ENCODE results near the gene PPP1R14B. TPM values are rescaled to one million over a fixed set of nuclear protein-coding genes. Genes with fewer than 3 reads are reported as not detected.
A peak's percentile ranks its signal among the peaks of the same experiment; 100 is the strongest.
"Not testable (repeated sequence)": the region's sequence is repeated elsewhere in the genome, so short reads cannot be mapped to it uniquely, and the experiment has no call there.

The PPP1R14B gene
- total RNA-seq, 1 donor from 2014 or later: 156 TPM

DNA sequence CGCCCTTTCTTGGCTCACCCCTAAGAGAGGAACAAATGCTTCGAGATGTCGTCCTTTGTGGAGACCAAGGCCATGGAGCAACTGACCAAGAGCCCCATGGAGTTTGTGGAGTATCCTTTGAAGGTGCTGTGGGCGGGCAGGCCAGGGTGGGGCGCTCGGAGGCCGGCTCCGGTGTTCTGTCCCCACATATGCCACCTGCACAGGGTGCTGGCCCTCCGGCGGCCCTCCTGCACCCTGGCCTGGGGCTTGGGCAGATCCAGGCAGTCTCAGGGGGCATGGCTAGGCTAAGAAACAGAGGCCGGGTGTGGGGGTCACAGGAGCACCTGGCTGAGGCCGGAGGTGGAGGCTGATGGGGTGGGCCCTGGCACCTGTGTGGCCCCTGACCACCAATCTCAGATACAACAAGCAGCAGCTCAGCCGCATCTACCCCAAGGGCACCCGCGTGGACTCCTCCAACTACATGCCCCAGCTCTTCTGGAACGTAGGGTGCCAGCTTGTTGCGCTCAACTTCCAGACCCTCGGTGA lies 14.9 kb upstream of the PPP1R14B start:
- DNase-seq (ENCODE audit: low read depth in 2 of 2): no peak

DNA sequence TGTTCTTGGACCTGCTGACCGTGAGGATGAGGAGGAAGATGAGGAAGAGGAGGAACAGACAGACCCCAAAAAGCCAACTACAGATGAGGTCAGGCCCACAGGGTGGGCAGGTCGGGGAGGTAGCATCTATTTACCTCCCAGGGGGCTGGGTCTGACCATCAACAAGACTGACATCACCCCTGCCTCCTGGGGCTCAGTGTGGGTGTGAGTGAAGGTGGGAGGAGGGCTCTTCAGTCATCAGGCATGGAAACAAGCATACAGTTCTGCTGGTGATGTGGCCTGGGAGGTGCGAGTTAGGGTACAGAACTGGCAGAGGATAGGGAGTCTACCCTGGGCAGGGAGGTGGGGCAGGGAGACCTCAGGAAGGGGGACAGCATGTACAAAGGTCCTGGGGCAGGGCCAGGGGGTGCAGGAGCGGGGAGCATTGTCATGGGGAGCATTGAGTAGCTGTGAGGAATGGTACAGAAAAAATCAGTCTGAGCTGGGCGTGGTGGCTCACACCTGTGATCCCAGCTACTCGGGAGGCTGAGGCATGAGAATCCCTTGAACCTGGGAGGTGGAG lies 13.5 kb upstream of the PPP1R14B start:
- DNase-seq (ENCODE audit: low read depth in 2 of 2): no peak

DNA sequence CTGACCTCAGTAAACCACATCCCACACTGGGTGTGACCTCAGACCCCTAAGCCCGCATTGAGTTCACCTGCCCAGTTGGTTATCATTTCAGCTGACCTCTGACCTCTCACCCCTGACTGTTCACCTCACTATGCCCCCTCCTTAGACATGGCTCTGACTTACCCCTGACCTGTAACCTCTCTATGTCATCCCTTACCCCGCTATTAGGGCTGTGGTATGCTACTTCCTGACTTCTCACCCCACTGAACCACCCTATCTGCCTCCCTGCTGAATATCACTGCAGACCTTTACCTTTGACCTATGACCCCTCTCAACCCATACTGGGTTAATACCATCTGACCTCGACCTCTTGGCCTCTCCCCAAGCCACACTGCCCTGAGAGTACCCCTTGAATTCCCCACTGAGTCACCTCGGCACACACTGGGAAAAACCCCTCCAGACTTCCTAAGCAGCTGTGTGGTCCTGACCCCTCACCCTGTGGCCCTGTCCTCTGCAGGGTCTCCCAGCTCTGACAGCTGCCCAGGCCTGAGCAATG lies 12.9 kb upstream of the PPP1R14B start:
- DNase-seq (ENCODE audit: low read depth in 2 of 2): no peak

DNA sequence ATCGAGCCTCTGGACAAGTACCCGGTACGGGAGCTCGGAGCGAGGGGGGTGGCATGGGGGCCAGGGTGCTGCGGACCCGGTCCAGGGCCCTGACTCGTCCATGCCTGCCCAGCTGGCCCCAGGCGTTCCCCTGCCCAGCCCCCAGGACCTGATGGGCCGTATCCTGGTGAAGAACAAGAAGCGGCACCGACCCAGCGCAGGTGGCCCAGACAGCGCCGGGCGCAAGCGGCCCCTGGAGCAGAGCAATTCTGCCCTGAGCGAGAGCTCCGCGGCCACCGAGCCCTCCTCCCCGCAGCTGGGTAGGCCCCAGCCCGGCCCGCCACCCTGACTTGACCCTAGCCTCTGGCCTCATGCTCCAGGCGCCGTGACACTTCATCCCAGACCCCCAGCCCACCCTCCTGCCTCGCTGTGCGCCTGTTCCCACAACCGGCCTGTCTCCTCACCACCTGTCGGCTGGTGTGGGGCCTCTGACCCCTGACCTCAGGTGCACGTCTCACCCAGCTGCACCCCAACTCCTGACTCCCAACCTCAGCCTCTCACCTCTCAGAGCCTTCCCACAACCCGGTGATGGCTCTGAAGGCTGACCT lies 12.3 kb upstream of the PPP1R14B start:
- no peak for DNase-seq (ENCODE audit: low read depth in 2 of 2)

DNA sequence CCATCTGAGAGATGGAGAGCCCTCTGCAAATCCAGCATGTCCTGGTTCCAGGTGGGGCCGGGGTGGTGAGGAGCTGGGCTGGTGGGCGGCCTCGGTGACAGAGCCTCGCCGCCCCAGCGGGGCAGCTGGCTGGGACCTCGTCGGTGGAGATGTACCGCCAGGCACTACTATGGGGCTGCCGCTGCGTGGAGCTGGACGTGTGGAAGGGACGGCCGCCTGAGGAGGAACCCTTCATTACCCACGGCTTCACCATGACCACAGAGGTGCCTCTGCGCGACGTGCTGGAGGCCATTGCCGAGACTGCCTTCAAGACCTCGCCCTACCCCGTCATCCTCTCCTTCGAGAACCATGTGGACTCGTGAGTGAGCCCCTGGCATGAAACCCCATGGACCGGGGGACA lies 11.6 kb upstream of the PPP1R14B start:
- DNase-seq (ENCODE audit: low read depth in 2 of 2): no peak

DNA sequence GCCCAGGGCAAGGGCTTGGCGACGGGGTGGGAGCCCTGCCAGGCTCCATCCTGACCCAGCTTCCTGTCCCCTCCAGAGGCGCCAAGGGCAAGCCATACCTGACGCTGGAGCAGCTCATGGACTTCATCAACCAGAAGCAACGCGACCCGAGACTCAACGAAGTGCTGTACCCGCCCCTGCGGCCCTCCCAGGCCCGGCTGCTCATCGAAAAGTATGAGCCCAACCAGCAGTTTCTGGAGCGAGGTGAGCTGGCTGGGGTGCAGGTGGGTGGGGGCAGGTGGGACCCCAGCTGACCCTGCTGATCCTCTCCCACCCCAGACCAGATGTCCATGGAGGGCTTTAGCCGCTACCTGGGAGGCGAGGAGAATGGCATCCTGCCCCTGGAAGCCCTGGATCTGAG lies 9.6 kb upstream of the PPP1R14B start:
- no peak for DNase-seq (ENCODE audit: low read depth in 2 of 2)

DNA sequence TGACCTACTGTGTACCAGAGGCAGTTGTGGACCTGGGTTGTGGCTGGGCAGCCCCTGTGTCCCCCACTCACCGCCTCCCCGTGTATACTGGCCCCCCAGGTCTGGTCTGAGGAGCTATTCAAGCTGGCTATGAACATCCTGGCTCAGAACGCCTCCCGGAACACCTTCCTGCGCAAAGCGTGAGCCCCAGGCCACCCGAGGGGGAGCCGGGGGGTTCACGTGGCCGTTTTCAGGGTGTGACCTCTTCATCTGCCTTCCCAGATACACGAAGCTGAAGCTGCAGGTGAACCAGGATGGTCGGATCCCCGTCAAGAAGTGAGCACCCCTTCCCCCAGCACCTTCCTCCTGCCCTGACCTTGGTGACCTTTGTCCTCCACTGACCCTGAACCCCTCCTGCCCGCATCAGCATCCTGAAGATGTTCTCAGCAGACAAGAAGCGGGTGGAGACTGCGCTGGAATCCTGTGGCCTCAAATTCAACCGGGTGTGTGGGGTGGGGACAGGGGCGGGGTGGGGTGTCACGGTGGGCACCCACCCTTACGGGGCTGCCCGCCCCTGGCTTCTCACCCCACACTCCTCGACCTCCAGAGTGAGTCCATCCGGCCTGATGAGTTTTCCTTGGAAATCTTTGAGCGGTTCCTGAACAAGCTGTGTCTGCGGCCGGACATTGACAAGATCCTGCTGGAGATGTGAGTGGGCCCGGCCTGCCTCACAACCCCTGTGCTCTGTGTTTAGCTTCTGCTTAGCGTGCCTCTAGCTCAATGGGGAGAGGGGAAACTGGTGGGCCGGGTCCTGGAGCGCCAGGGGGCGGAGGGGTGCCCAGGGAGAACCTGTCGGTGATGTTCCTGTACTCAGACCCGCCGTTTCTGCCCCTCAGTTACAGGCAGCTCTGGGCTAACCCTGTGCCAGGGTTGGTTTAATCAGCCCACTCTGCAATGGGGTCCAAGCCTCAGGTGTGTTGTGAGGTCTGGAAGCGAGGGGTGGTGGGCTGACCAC lies 8.7 kb upstream of the PPP1R14B start:
- DNase-seq (ENCODE audit: low read depth in 2 of 2): no peak

DNA sequence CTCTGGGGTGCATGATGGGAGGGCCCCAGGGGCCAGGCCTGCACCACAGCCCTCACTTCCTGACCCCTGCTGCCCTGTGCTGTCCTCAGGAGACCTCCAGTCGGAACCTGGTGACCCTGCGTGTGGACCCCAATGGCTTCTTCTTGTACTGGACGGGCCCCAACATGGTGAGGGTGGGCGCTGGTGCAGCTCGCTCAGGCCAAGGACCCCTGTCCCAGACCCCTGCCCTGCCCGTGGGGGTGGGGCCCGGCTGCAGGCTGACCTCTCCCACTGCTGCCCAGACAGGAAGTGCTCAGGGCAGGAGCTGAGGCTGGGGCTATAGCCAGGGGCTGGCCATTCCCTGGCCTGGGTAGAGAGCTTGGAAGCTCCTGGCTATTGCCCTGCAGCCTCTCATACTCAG lies 7.6 kb upstream of the PPP1R14B start:
- DNase-seq (ENCODE audit: low read depth in 2 of 2): no peak

DNA sequence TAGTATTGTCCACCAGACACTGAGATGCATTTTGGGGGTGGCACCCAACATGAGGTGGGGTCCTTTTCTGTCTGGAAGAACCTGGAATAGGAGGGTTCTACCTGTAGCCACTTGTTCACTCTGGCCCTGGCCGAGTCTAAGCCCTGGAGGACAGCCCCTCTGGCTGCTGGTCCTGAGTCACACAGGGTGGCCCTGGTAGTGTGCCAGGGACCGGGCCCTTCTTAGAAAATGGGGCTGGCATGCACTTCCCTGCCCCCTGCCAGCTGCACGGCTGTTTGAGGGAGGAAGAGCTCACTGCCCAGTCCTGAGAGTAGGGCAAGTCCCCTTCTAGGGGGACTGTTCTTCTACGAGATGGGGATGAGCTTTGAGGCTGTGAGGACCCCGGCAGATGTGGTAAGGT lies 6.7 kb upstream of the PPP1R14B start:
- DNase-seq (ENCODE audit: low read depth in 2 of 2): no peak

DNA sequence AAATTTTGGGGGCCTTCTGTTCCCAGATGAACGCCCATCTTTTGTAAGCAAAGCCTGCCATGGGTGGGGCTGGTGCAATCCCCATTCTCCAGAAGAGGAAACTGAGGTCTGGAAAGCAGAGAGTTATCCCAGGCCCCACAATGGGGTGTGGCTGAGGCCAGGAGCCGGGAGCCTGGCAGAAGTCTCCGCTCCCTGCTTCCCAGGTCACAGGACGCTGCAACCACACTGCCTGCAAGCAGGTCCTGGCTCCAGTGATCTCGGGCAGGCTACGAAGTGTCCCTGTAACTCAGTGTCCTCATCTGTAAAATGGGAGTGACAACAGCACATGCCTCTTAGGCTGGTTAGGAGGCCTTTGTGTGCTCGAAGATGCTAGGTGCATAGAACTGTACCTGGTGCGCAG lies 6.3 kb upstream of the PPP1R14B start:
- DNase-seq (ENCODE audit: low read depth in 2 of 2): no peak

DNA sequence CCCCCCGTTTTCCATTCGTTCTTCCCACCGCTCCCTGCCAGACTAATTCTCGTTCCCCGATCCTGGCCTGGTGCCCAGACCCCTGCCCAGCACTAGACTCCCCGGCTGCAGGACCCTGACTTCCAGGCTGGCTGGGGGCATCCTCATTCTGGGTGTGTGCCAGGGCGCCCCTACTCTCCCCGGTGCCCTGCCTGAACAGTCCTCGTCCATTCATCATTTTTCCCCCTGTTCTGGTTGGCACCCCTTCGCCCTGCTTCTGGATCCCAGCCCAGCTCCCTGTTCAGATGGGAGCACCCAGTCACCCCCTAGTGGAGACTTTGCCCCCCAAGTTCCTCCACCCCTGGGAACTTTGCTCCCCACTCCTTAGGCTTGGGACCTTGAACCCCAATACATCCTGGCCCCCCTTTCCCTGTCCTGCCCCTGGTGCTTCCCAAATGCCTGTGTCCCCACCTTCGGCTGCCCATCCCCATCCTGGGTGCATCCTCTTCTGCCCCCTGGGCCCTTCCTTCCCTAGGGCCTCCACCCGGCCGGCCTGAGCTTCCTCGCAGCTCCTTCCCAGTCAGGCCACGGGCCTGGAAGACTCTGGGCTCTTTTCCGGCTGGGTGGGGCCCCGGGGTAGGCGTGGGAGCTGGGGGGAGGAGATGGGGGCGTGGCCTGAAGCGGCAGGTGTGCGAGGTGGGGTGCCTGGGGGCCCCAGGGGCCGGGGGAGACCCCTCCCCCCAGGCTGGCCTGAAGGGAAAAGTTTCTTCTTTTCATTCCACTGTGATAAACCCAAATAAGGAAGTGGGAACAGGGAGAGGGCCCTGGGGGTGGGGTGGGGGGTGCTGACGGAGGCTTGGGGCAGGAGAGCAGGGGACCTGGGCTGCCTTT lies 5.5 kb upstream of the PPP1R14B start:
- DNase-seq (ENCODE audit: low read depth in 2 of 2): no peak

DNA sequence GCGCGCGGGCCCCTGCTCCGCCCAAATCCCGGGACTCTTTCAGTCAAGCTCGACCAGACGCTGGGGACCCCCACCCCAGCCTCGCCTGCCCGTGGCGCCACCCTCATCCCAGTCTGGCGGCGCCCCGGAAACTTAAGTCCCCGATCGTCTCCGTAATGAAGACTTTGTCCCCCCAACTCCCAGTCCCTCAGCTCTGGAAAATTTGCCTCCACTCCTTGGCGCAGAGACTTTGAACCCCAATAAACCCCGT lies 4.9 kb upstream of the PPP1R14B start:
- DNase-seq (ENCODE audit: low read depth in 2 of 2): no peak

DNA sequence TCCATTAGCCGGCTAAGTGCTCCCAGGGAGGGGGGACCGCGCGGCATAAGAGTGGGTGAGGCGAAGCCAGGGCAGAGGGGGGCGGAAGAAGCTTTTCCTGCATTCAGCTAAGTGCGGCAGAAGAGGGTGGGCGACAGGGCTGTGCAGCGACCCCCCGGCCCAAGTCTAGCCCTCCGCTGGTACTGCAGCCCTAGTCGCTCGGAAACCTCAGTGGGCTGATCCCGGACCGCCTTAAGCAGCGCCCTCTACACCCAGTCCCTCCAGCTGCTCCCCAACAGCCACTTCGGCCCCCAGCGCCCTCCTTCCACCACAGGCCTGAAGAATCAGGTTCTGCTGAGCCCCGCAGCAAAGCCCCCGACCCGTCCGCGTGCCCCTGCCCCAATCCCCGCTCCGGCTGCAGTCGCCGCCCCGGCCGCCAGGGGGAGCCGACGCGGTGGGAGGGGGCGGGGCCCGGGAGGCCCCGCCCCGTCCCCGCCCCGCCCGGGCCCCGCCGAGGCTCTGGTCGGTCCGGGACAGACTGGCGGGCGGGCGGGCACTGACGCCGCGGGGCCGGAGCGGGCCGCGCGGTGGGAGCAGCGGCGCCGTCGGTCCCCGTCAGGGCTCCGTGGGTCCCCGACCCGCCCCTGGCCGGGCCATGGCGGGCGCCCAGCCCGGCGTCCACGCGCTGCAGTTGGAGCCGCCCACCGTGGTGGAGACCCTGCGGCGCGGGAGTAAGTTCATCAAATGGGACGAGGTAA lies 4.4 kb upstream of the PPP1R14B start, which contains the start of gene PLCB3:
PLCB3 (plus strand) TSS at position 515 of the 737 bp plus-strand sequence; CDS start at position 635, 120 bp downstream.
- peak in 1 of 2 donors; percentile 54 for DNase-seq (ENCODE audit: low read depth in 2 of 2)

DNA sequence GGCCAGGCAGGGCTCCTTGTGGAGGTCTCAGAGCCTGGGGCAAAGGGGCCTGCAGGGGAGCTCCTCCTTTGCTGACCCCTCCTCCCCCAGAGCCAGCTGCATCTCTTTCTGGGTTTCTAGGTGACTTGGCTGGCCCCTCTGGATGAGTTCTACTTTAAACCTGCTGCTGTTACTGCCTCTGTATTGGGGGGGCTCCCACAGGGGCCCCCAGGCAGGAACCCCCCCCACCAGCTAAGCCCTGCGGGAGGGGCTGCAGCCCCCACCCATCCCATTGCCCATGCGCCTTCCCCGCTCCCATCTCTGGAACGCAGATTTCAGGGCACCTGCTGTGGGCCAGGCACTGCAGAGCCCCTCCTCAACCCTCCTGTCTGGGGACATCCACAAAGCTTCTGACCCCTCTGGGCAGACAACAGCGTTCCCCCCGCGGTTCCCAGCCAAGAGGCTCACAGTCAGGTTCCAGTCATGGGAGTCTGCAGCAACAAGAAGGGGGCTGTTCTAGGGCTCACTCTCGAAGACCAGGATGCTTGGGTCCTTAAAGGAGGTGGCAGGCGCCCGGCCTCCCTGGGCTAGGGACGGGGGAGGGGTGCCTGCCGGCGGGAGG lies 3.8 kb upstream of the PPP1R14B start:
- DNase-seq (ENCODE audit: low read depth in 2 of 2): no peak

DNA sequence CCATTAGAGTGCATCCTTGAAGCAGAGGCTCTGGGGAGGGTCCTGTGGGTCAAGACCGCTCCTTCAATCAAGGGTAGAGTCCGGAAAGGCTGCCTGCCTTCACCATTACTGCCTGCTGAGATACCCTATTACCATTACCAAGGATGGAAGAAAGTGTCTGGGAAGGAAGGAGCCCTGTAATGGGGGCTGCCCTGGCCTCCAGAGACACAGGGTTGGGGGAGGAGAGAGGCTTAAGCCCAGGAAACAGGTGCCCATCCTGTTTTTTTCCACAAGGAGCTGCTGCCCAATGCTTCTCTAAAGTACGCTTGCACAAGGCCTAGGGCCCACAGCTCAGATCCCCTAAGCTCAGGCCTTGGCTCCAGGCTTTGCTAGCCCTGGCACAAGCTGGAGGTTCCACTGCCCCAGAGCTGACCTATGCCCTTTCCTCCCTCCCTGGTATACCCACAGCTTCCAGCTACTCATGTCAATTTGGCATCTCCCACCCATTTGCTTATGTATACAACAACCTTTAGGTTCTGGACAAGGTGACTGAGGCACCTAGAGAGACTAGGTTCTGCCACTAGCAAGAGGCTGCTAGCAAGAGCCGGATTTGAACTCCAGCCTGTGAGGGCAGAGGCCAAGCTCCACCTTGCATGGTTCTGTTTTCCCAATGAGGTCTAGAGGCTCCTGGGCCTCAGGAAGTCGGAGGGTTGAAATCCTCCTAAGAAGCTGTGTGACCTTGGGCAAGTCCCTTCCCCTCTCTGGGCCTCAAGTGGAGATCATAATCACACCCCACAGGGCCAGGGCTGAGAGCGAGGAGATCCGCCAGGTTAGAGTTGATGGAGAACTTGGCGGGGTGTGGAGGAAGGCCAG lies 3.0 kb upstream of the PPP1R14B start:
- no peak for DNase-seq (ENCODE audit: low read depth in 2 of 2)

DNA sequence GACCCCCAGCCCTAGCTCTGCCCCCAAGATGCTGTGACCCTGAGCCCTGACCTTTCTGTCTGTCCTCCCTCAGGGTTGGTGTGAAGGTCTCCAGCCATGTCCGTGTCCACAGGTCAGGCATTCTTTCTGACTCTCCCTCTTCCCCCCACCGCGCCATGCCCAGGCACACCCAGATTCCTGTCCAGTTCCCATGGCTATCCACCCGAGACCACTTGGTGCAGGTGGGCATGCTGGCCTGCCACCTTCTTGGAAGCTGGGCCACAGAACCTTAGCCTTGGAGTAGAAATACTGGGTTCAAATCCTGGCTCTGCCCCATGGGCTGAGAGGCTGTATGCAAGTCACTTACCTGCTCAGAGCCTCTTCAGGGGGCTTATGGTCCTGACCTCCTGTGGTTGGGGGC lies 2.3 kb upstream of the PPP1R14B start:
- DNase-seq (ENCODE audit: low read depth in 2 of 2): no peak

DNA sequence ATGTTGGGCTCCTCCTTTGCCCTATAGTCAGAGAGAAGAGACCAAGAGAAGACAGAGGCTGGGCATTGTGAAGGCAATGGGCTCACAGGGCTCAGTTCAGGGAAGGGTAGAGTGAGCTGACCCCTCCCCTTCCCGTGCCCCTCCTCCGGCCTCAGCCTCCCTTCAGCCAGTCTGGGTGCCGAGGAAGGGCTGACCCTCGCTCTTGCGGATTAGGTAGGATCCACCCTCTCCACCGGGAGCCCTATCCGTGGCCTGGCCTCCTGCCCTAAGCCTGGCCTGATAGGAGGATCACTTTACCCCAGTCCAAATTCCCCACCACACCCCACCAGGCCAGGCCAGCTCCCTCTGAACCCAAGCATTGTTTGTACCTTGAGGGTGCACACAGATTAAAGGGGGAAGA lies 1.8 kb upstream of the PPP1R14B start:
- DNase-seq (ENCODE audit: low read depth in 2 of 2): no peak

DNA sequence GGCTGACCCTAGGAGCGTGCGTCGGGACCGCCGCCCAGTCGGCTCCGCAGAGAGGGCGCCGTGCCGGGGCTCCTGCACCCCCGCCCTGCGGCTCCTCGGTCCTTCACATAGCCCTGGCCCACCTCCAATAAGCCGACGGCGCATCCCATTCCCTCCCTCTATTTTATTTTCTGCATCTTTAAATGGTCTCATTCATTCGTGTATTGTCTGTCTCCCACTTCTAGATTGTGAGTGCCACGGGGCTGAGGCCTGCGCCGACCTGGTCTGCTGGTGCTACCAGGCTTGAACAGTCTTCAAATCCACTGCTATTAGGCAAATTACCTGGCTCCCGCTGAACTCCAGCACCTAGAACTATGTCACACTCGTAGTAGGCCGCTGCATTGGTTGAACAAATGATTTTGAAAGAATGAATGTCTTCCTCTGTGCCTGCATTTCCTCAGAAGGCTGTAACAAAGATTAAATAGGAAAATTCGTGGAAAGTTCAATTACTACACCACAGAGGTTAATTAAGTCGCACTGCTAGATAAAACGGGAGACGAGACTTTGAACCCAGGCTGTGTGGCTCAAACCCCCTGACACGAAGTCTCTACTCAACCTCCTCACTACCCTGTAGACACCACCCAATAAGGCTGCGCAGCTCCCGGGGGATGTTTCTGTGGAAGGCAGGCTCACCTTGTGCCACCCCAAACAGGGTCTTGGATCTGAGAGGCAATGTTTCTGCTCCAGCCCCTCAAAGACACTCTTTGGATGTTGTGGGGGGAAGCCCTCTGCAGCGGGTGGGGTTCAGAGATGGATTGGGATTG lies 1.2 kb upstream of the PPP1R14B start:
- DNase-seq (ENCODE audit: low read depth in 2 of 2): no peak

DNA sequence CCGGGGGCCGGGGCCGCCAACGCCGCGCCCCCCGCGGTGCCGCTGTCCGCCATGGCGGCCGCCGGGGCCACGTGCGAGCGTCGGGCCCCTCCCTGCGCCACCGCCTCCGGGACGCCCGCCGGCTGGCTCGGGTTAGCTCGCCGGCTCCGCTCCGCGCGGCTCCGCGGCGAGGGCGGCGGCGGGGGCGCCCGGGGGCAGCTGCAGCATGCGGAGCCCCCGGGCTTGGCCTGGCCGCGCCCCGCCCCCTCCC lies 197 bp downstream of the PPP1R14B start:
- not testable (repeated sequence) for DNase-seq (ENCODE audit: low read depth in 2 of 2)
